Caco-2 (cell line): ENCODE data around the gene SPSB2. TPM values are rescaled to one million over a fixed set of nuclear protein-coding genes. Genes with fewer than 3 reads are reported as not detected.

ENCODE experiments used
- BruUV-seq: library from RNA; stranded (reverse); fragments of 400-500 nt; replicated peaks from 2 replicates; lab custom pipeline; 2021; lab: Mats Ljungman, UMichigan
- CTCF ChIA-PET: fragments of 300-600 bp; sonication (Branson Sonifier 250); formaldehyde crosslinking; loops from one replicate; lab custom pipeline; 2022; ENCODE audit warnings: antibody characterized with exemption; lab: Charles Lee
- POLR2A ChIA-PET: fragments of 300-600 bp; sonication (Branson Sonifier 250); formaldehyde crosslinking; loops from one replicate; lab custom pipeline; 2022; ENCODE audit warnings: antibody characterized with exemption; lab: Charles Lee
- DNase-seq, 2 experiments: peaks; one replicate each; pipeline versions ENCODE4 v3.0.0 to v3.0.0-alpha.2; 2020 to 2022
- H3K27me3 ChIP-seq: replicated peaks from 2 replicates; pipeline ENCODE4 v1.6.0; 2011; ENCODE audit warnings: low read length; ENCODE audit not compliant: control insufficient read depth, insufficient read depth
- H3K36me3 ChIP-seq: 2 replicates; pipeline ENCODE4 v1.5.1; 2011; ENCODE audit warnings: low read length; ENCODE audit not compliant: control insufficient read depth, insufficient read depth
- H3K4me1 ChIP-seq: fragments of 250-450 bp; sonication (Bioruptor Pico); 2 replicates; pipeline ENCODE4 v1.5.1; 2020; ENCODE audit warnings: mild to moderate bottlenecking
- H3K4me3 ChIP-seq: 2 replicates; pipeline ENCODE4 v1.5.1; 2011; ENCODE audit warnings: low read depth, mild to moderate bottlenecking, control low read depth, low read length
- H3K9me3 ChIP-seq: fragments of 250-450 bp; sonication (Bioruptor Pico); 2 replicates; pipeline ENCODE4 v1.5.1; 2020; ENCODE audit warnings: mild to moderate bottlenecking, moderate library complexity
- H3K27ac Mint-ChIP-seq: one replicate; pipeline ENCODE4 v1.8.0; 2022; ENCODE audit warnings: mixed read lengths; ENCODE audit not compliant: unreplicated experiment
- H3K27me3 Mint-ChIP-seq: one replicate; pipeline ENCODE4 v1.8.0; 2022; ENCODE audit warnings: mixed read lengths; ENCODE audit not compliant: insufficient read depth, unreplicated experiment
- H3K36me3 Mint-ChIP-seq: one replicate; pipeline ENCODE4 v1.8.0; 2022; ENCODE audit warnings: mild to moderate bottlenecking, mixed read lengths; ENCODE audit not compliant: insufficient read depth, unreplicated experiment
- H3K4me1 Mint-ChIP-seq: one replicate; pipeline ENCODE4 v1.8.0; 2022; ENCODE audit warnings: low read depth, mixed read lengths; ENCODE audit not compliant: unreplicated experiment
- H3K4me3 Mint-ChIP-seq: one replicate; pipeline ENCODE4 v1.8.0; 2022; ENCODE audit warnings: mild to moderate bottlenecking, moderate library complexity, mixed read lengths; ENCODE audit not compliant: unreplicated experiment
- H3K9me3 Mint-ChIP-seq: one replicate; pipeline ENCODE4 v1.8.0; 2022; ENCODE audit warnings: mixed read lengths; ENCODE audit not compliant: unreplicated experiment
- CTCF ChIP-seq, 2 experiments: fragments of 200-600 bp in 1 of 2; IDR thresholded peaks; 1 replicate in 1 of 2; 2 replicates in 1 of 2; pipeline versions ENCODE4 v1.5.1 to v1.8.0; 2011 to 2022; ENCODE audit warnings: antibody characterized with exemption in 1 of 2, control low read depth in 1 of 2, inconsistent platforms in 1 of 2, low read depth in 1 of 2, low read length in 1 of 2, mild to moderate bottlenecking in 1 of 2, moderate library complexity in 1 of 2; ENCODE audit not compliant: insufficient read depth in 1 of 2, severe bottlenecking in 1 of 2, unreplicated experiment in 1 of 2
- intact Hi-C: fragments of 100-400 bp; cut with micrococcal nuclease; formaldehyde crosslinking; loops from one replicate; pipeline ENCODE4 v1.10.0; 2022; ENCODE audit not compliant: unreplicated experiment
- total RNA-seq: library from RNA; stranded (reverse); gene quantifications from 2 replicates; pipeline ENCODE4 v1.2.3, GENCODE V29; 2022

SPSB2 gene
- total RNA-seq, 1 experiment from 2014 or later, result 23.7 TPM

- peak; percentile 92 to 96 for DNase-seq
- TSS peak; percentile 30 for BruUV-seq
- intact Hi-C loops, result loop anchor here (1.0 to 2.0 kb wide), 5 partner anchors 17 to 73 kb away; partner anchors contain the start of genes RNU7-1 and USP5
- peak; percentile 94 to 98 for TF ChIP-seq CTCF (IDR thresholded peaks at IDR 0.05; ENCODE audit: insufficient read depth in 1 of 2, low read depth in 1 of 2, low read length in 1 of 2, severe bottlenecking in 1 of 2, unreplicated experiment in 1 of 2)
- peaks cover 13% of the 10 kb centered on the region for H3K36me3 ChIP-seq
- H3K27me3 Mint-ChIP-seq, result no peaks in the 10 kb centered on the region
- H3K4me3 Mint-ChIP-seq, result peak overlapping the region; percentile 95
- H3K4me1 Mint-ChIP-seq, result peaks cover 47% of the 10 kb centered on the region
- H3K9me3 Mint-ChIP-seq, result no peaks in the 10 kb centered on the region
- ChIA-PET CTCF (interaction anchor here (0.6 to 4.2 kb wide), 33 partner anchors 11 to 240 kb away, joined by 3 to 68 read pairs (median 5); partner anchors contain the start of genes C12orf57, CDCA3, ENO2 and LPCAT3), POLR2A (interaction anchor here (0.5 to 5.4 kb wide), 10 partner anchors 11 to 145 kb away, joined by 3 to 102 read pairs (median 8); partner anchors contain the start of genes C12orf57, CDCA3, COPS7A and RNU7-1)
- peak overlapping the region; percentile 94 for H3K27ac Mint-ChIP-seq
- H3K27me3 ChIP-seq, result no peaks in the 10 kb centered on the region
- peak overlapping the region; percentile 97 for H3K4me3 ChIP-seq
- H3K9me3 ChIP-seq, result no peaks in the 10 kb centered on the region
- peaks cover 98% of the 10 kb centered on the region for H3K36me3 Mint-ChIP-seq
- peaks cover 31% of the 10 kb centered on the region for H3K4me1 ChIP-seq
Observed at GRCh38 chr12:6869049-6870021, 3.8 kb downstream of the SPSB2 start.

GRCh38 chr12:6868211-6869048 is 4.7 kb downstream of the SPSB2 start:
- DNase-seq, result no peak
- H3K27me3 ChIP-seq, result no peaks in the 10 kb centered on the region
- Mint-ChIP-seq H3K4me1 (peaks cover 47% of the 10 kb centered on the region), H3K36me3 (peaks cover 99% of the 10 kb centered on the region), H3K27ac (peak overlapping the region; percentile 94), H3K9me3 (no peaks in the 10 kb centered on the region), H3K27me3 (no peaks in the 10 kb centered on the region), H3K4me3 (peak overlapping the region; percentile 95)
- H3K4me3 ChIP-seq, result peak overlapping the region; percentile 97
- intact Hi-C loops, result loop anchor here (1.0 to 2.0 kb wide), 5 partner anchors 16 to 74 kb away; partner anchors contain the start of genes RNU7-1 and USP5
- H3K36me3 ChIP-seq, result peaks cover 14% of the 10 kb centered on the region
- H3K4me1 ChIP-seq, result peaks cover 31% of the 10 kb centered on the region
- no peak for TF ChIP-seq CTCF (IDR thresholded peaks at IDR 0.05; ENCODE audit: insufficient read depth in 1 of 2, low read depth in 1 of 2, low read length in 1 of 2, severe bottlenecking in 1 of 2, unreplicated experiment in 1 of 2)
- no peaks in the 10 kb centered on the region for H3K9me3 ChIP-seq
- CTCF ChIA-PET, result interaction anchor here (0.6 to 4.2 kb wide), 16 partner anchors 16 to 150 kb away, joined by 3 to 68 read pairs (median 8); partner anchors contain the start of genes C12orf57, CDCA3, LPCAT3 and LRRC23
- POLR2A ChIA-PET, result interaction anchor here (0.8 to 5.4 kb wide), 10 partner anchors 16 to 179 kb away, joined by 3 to 102 read pairs (median 10); partner anchors contain the start of genes C12orf57, CDCA3, COPS7A and RNU7-1
- BruUV-seq, result no TSS peak
